Spleen (tissue), 7 donors: ENCODE data around the gene COL1A2.

Experiments used
- CTCF ChIP-seq, 11 experiments: fragments of 200-600 bp in 7 of 11; fragments of 450-650 bp in 4 of 11; sonication (generic) in 4 of 11; IDR thresholded peaks in 8 of 11; conservative IDR thresholded peaks in 3 of 11; 1 replicate in 7 of 11; 2 replicates in 4 of 11; pipeline versions ENCODE4 v1.4.0 to v1.8.0; 2016 to 2021; ENCODE audit warnings: antibody characterized with exemption in 11 of 11, inconsistent platforms in 4 of 11, mild to moderate bottlenecking in 1 of 11
- POLR2A ChIP-seq, 3 donors: fragments of 450-650 bp; IDR thresholded peaks; one replicate each; pipeline ENCODE4 v1.5.1; 2017; ENCODE audit warnings: antibody characterized with exemption in 3 of 3, mild to moderate bottlenecking in 1 of 3
- POLR2AphosphoS5 ChIP-seq, 3 donors: sonication (generic); formaldehyde crosslinking; IDR thresholded peaks; one replicate each; pipeline ENCODE4 v1.5.1; 2017; ENCODE audit warnings: antibody characterized with exemption in 3 of 3
- donor health status: DM: no; HTN: no; CAD: no; lungs with moderate emphysema.
- donor health status: DM: no; HTN: no; CAD: no.
- donor health status: DM: no; HTN: no; CAD: no.

- TF ChIP-seq CTCF (IDR thresholded peaks at IDR 0.05 in 8 of 11, conservative IDR thresholded peaks at IDR 0.05 in 3 of 11) (no peak), POLR2A (IDR thresholded peaks at IDR 0.05) (no peak), POLR2AphosphoS5 (IDR thresholded peaks at IDR 0.05) (no peak)
Measured at GRCh38 chr7:94392393-94392786, 2.3 kb upstream of the COL1A2 start.
